D721Med (cell line): Measurements from ENCODE around the gene SBF2.

ENCODE experiments used
- DNase-seq: peaks from one replicate; pipeline ENCODE4 v3.0.0; 2011; ENCODE audit warnings: low spot score; ENCODE audit not compliant: insufficient read length
- FAIRE-seq: peaks from 2 replicates; lab custom pipeline; 2011; peaks lifted over from hg19 to GRCh38; lab: Jason Lieb, UNC
- TF ChIP-seq, protein P1 (sequence below): IDR thresholded peaks from 2 replicates; pipeline ENCODE4 v1.5.1; 2012; ENCODE audit warnings: mild to moderate bottlenecking, control low read depth; ENCODE audit not compliant: insufficient read depth; ENCODE audit errors: missing control alignments

Gene SBF2

DNA sequence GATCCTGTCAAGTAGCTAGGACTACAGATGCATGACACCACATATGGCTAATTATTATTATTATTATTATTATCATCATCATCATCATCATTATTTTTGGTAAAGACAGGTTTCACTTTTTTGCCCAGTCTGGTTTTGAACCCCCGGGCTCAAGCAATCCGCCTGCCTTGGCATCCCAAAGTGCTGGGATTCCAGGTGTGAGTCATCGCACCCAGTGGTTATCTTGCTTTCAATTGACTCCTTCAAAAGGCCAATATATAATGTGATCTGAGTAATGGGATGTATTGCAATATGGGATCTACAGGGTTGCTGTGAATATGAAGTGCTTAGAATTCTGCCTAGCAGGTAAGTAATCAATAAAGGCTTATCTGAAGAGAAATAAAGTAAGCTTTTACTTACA lies 221.2 kb downstream of the SBF2 start:
- FAIRE-seq = no peak
- DNase-seq = no peak
- TF ChIP-seq, protein P1, sequence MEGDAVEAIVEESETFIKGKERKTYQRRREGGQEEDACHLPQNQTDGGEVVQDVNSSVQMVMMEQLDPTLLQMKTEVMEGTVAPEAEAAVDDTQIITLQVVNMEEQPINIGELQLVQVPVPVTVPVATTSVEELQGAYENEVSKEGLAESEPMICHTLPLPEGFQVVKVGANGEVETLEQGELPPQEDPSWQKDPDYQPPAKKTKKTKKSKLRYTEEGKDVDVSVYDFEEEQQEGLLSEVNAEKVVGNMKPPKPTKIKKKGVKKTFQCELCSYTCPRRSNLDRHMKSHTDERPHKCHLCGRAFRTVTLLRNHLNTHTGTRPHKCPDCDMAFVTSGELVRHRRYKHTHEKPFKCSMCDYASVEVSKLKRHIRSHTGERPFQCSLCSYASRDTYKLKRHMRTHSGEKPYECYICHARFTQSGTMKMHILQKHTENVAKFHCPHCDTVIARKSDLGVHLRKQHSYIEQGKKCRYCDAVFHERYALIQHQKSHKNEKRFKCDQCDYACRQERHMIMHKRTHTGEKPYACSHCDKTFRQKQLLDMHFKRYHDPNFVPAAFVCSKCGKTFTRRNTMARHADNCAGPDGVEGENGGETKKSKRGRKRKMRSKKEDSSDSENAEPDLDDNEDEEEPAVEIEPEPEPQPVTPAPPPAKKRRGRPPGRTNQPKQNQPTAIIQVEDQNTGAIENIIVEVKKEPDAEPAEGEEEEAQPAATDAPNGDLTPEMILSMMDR = no peak

DNA sequence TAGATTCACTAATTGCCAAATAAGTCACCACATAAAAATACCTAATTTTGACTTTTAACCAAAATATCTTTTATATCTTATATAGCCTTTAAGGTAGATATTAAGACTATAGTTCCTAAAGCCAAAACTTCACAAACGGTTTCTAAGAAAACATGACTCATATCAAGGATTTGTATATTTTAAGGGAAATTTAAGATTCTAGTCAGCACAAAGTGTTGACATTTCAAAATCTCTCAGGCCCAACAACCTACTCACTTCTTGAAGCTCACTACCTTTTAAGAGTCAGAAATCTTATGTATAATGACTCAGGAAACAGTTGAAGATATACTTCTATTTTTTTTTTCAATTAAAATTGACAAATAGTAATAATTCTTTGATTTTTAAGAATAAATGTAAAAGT lies 221.9 kb downstream of the SBF2 start:
- DNase-seq (no peak), FAIRE-seq (no peak)
- TF ChIP-seq, protein P1 = no peak

DNA sequence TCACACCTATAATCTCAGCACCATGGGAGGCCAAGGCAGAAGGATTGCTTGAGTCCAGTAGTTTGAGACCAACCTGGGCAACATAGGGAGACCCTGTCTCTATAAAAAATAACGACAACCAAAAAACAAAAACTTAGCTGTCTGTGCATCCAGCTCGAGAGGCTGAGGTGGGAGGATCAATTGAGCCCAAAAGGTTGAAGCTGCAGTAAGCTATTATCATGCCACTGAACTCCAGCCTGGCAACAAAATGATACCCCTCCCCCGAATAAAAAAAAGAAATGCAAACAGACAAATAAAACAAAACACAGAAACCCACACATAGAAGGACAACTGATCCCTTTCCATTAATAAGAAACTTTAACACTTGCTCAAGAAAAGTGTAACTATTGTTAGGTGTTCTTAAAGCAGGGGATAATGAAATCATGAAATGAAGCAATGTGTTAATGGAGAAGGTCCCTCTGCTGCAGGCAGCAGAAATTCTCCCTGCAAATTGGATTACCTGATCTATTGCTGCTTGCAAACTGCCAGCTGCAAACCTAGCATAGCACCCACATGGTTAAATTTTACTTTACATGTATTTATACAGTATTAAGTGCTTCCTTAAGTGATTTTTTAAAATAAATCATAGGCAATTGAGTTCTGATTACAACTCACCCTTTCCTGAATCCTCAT lies 226.3 kb downstream of the SBF2 start:
- TF ChIP-seq, protein P1 = no peak
- FAIRE-seq (no peak), DNase-seq (no peak)

DNA sequence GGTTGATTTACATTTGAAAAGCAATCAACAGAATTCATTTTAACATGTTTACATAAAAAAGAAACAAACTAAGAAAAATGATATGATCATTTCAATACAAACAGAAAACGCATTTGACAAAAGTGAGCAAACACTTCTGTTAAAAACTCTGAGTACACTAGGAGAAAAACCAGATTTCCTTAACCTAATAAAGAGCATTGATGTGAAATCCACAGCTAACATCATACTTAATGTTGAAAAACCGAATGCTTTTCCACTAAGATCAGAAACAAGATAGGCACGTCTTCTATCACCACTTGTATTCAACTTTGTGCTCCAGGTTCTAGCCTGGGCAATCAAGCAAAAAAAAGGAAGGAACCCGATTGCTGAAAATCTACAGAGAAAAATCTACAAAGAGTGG lies 227.6 kb downstream of the SBF2 start:
- DNase-seq (no peak), FAIRE-seq (no peak)
- TF ChIP-seq, protein P1 = no peak

- DNase-seq (no peak), FAIRE-seq (no peak)
- TF ChIP-seq, protein P1 = no peak
These were observed 229.2 kb downstream of the SBF2 start for GRCh38 chr11:10064828-10065227.

DNA sequence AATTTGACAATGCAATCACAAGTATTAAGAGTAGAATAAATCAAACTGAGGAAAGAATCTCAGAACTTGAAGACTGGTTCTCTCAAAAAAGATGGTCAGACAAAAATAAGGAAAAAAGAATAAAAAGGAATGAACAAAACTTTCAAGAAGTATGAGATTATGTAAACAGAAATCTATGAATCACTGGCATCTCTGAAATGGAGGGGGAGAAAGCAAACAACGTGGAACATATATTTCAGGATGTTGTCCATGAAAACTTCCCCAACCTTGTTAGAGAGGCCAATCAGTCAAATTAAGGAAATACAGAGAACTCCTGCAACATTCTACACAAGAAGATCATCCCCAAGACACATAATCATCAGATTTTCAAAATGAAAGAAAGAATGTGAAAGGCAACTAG lies 235.7 kb downstream of the SBF2 start:
- no peak for DNase-seq
- TF ChIP-seq, protein P1 = no peak
- FAIRE-seq = no peak

GRCh38 chr11:10051868-10052586 lies 242.0 kb downstream of the SBF2 start:
- DNase-seq = no peak
- TF ChIP-seq, protein P1 = no peak
- no peak for FAIRE-seq
